ENCODE data around the gene FRMD7.

FRMD7 gene

DNA sequence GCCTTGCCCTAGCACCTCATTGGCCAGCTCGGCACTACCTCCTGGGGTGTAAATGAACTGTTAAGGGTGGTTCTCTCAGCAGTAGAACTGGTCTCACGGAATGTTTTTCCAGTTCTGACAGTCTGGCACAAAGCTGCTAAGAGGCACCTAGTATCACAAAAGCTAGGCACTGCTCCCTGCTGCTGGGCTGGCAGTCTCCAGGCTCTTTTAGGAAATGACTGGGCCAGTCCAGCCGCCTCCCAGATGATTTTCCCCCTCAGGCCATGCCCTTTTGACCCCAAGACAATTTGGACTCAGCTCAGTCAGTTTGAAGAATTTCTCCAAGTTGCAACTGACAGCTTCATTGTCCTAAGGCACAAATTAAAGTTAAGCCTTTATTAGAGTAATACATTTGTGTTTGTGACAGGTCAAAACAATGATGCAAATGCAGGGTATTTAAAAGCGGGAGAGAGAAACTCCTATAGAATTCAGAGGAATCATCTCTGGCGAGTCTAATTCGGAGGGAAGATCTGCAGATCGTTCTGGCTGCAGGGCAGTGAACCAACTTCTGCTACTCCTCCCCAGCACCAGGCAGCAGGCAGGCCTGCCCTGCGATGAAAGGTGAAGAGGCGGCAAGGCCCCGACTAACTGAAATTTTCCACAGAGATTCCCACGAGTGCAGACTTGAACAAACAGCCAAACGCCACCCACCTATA is 7.9 kb downstream of the FRMD7 start:
- no peak overlapping the region for H3K4me2 ChIP-seq (ENCODE audit: low read depth, low read length, poor library complexity, severe bottlenecking)
- no peak overlapping the region for H2AFZ ChIP-seq (ENCODE audit: low read length)
- H4K20me1 ChIP-seq (ENCODE audit: insufficient read depth, low read length, poor library complexity, severe bottlenecking), result no peaks in the 10 kb centered on the region
- TF ChIP-seq, protein P1, sequence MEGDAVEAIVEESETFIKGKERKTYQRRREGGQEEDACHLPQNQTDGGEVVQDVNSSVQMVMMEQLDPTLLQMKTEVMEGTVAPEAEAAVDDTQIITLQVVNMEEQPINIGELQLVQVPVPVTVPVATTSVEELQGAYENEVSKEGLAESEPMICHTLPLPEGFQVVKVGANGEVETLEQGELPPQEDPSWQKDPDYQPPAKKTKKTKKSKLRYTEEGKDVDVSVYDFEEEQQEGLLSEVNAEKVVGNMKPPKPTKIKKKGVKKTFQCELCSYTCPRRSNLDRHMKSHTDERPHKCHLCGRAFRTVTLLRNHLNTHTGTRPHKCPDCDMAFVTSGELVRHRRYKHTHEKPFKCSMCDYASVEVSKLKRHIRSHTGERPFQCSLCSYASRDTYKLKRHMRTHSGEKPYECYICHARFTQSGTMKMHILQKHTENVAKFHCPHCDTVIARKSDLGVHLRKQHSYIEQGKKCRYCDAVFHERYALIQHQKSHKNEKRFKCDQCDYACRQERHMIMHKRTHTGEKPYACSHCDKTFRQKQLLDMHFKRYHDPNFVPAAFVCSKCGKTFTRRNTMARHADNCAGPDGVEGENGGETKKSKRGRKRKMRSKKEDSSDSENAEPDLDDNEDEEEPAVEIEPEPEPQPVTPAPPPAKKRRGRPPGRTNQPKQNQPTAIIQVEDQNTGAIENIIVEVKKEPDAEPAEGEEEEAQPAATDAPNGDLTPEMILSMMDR (conservative IDR thresholded peaks at IDR 0.05; ENCODE audit: low read length), result no peak
- TF ChIP-seq EZH2phosphoT487 (IDR thresholded peaks at IDR 0.05; ENCODE audit: borderline replicate concordance), result no peak
- no peaks in the 10 kb centered on the region for H3K36me3 ChIP-seq (ENCODE audit: insufficient read depth, low read length)
- H3K27me3 ChIP-seq (ENCODE audit: insufficient read depth, low read length, poor library complexity, severe bottlenecking), result no peaks in the 10 kb centered on the region
- no peaks in the 10 kb centered on the region for H3F3A ChIP-seq (ENCODE audit: low read depth)
- no peak overlapping the region for H3K4me3 ChIP-seq (ENCODE audit: low read length, poor library complexity, severe bottlenecking)
- no peak overlapping the region for H3K9ac ChIP-seq (ENCODE audit: low read depth, low read length, poor library complexity, severe bottlenecking)
- H3K79me2 ChIP-seq (ENCODE audit: insufficient read depth, low read length), result no peaks in the 10 kb centered on the region
- H3K4me1 ChIP-seq (ENCODE audit: insufficient read depth, low read length, poor library complexity, severe bottlenecking), result no peaks in the 10 kb centered on the region
- no peaks in the 10 kb centered on the region for H3K9me2 ChIP-seq (replicated peaks; ENCODE audit: low read depth, low read length)
- H3K9me3 ChIP-seq (ENCODE audit: insufficient read depth, low read depth, low read length), result no peaks in the 10 kb centered on the region

DNA sequence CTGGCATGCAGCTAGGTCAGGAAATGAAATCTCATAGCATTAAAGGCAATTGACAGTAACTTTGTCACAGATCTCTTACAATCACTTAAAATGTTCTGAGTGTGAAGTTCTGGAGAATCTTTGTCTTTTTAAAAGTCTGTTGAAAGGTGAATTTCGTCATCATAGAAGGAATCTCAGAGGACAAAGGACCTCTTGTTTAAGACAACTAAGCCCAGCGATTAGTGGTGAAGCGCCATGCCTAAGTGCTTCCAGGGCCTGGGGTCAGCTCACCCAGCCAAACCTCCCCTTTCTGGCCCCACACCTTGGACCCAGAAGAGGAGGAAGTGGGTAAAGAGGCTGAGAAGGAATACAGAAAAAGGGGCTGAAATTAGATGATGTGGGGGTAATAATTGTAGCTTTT is 8.5 kb downstream of the FRMD7 start:
- no peaks in the 10 kb centered on the region for H3K79me2 ChIP-seq (ENCODE audit: insufficient read depth, low read length)
- H3K9ac ChIP-seq (ENCODE audit: low read depth, low read length, poor library complexity, severe bottlenecking), result no peak overlapping the region
- no peaks in the 10 kb centered on the region for H3K4me1 ChIP-seq (ENCODE audit: insufficient read depth, low read length, poor library complexity, severe bottlenecking)
- H3K27me3 ChIP-seq (ENCODE audit: insufficient read depth, low read length, poor library complexity, severe bottlenecking), result no peaks in the 10 kb centered on the region
- no peaks in the 10 kb centered on the region for H3K9me2 ChIP-seq (replicated peaks; ENCODE audit: low read depth, low read length)
- no peak for TF ChIP-seq EZH2phosphoT487 (IDR thresholded peaks at IDR 0.05; ENCODE audit: borderline replicate concordance)
- TF ChIP-seq, protein P1 (conservative IDR thresholded peaks at IDR 0.05; ENCODE audit: low read length), result no peak
- no peak overlapping the region for H3K4me2 ChIP-seq (ENCODE audit: low read depth, low read length, poor library complexity, severe bottlenecking)
- H3K9me3 ChIP-seq (ENCODE audit: insufficient read depth, low read depth, low read length), result no peaks in the 10 kb centered on the region
- H2AFZ ChIP-seq (ENCODE audit: low read length), result no peak overlapping the region
- no peaks in the 10 kb centered on the region for H4K20me1 ChIP-seq (ENCODE audit: insufficient read depth, low read length, poor library complexity, severe bottlenecking)
- no peaks in the 10 kb centered on the region for H3K36me3 ChIP-seq (ENCODE audit: insufficient read depth, low read length)
- no peaks in the 10 kb centered on the region for H3F3A ChIP-seq (ENCODE audit: low read depth)
- no peak overlapping the region for H3K4me3 ChIP-seq (ENCODE audit: low read length, poor library complexity, severe bottlenecking)

DNA sequence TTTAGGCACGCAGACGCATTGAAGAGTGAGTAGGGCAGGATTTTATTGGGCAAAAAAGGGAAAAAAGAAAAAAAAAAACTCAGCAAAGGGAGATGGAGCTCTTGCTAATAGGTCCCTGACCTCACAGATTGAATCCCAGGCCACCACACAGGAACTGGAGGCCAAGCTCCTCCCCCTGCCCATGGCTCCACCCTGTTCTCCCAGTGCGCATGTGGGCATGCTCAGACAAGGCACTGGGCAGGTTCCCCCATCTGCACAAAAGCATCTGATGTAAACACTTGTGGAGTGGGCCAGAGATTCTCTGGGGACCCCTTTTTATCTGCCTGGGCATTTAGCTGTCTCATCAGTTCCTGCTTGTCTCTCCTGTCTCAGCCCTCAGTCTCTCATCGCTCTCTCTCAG is 9.5 kb downstream of the FRMD7 start:
- Histone ChIP-seq H3K27me3 (ENCODE audit: insufficient read depth, low read length, poor library complexity, severe bottlenecking) (no peaks in the 10 kb centered on the region), H3K36me3 (ENCODE audit: insufficient read depth, low read length) (no peaks in the 10 kb centered on the region), H3F3A (ENCODE audit: low read depth) (no peaks in the 10 kb centered on the region), H3K4me2 (ENCODE audit: low read depth, low read length, poor library complexity, severe bottlenecking) (no peak overlapping the region), H3K4me1 (ENCODE audit: insufficient read depth, low read length, poor library complexity, severe bottlenecking) (no peaks in the 10 kb centered on the region), H3K4me3 (ENCODE audit: low read length, poor library complexity, severe bottlenecking) (no peak overlapping the region), H3K79me2 (ENCODE audit: insufficient read depth, low read length) (no peaks in the 10 kb centered on the region), H4K20me1 (ENCODE audit: insufficient read depth, low read length, poor library complexity, severe bottlenecking) (no peaks in the 10 kb centered on the region), H3K9ac (ENCODE audit: low read depth, low read length, poor library complexity, severe bottlenecking) (no peak overlapping the region), H3K9me3 (ENCODE audit: insufficient read depth, low read depth, low read length) (no peaks in the 10 kb centered on the region), H2AFZ (ENCODE audit: low read length) (0 out of 2 replicates have a peak overlapping the region, but pooled peaks have one; percentile 36), H3K9me2 (replicated peaks; ENCODE audit: low read depth, low read length) (no peaks in the 10 kb centered on the region)
- TF ChIP-seq, protein P1 (conservative IDR thresholded peaks at IDR 0.05; ENCODE audit: low read length), result no peak
- TF ChIP-seq EZH2phosphoT487 (IDR thresholded peaks at IDR 0.05; ENCODE audit: borderline replicate concordance), result no peak
